Measurements from ENCODE around the gene MLNR. TPM values are rescaled to one million over a fixed set of nuclear protein-coding genes. Genes with fewer than 3 reads are reported as not detected.

MLNR gene
- not detected in 2 replicates for total RNA-seq

DNA sequence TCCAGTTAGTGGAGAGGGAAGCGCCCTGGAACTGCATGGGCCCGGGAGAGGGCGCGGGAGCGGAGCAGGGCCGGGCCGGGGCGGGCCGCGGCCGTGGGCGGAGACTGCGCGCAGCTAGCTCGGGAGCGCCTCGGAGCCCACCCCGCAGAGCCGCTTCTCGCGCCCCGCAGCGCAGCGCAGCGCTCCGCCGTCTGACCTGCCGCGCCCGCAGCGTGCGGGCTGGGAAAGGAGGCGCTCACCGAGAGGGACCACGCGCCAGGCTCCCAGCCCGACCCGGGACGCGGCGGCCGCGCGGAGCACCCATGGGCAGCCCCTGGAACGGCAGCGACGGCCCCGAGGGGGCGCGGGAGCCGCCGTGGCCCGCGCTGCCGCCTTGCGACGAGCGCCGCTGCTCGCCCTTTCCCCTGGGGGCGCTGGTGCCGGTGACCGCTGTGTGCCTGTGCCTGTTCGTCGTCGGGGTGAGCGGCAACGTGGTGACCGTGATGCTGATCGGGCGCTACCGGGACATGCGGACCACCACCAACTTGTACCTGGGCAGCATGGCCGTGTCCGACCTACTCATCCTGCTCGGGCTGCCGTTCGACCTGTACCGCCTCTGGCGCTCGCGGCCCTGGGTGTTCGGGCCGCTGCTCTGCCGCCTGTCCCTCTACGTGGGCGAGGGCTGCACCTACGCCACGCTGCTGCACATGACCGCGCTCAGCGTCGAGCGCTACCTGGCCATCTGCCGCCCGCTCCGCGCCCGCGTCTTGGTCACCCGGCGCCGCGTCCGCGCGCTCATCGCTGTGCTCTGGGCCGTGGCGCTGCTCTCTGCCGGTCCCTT lies at the start of gene MLNR:
TSS of gene MLNR (plus strand) at position 303 of the 820 bp plus-strand sequence. CDS start at position 303, 0 bp downstream.
- DNase-seq (ENCODE audit: extremely low read depth, low read depth, low spot score), result no peak

- no peak for DNase-seq (ENCODE audit: extremely low read depth, low read depth, low spot score)
Measured at GRCh38 chr13:49171359-49171758, 48.8 kb upstream of the MLNR start.

DNA sequence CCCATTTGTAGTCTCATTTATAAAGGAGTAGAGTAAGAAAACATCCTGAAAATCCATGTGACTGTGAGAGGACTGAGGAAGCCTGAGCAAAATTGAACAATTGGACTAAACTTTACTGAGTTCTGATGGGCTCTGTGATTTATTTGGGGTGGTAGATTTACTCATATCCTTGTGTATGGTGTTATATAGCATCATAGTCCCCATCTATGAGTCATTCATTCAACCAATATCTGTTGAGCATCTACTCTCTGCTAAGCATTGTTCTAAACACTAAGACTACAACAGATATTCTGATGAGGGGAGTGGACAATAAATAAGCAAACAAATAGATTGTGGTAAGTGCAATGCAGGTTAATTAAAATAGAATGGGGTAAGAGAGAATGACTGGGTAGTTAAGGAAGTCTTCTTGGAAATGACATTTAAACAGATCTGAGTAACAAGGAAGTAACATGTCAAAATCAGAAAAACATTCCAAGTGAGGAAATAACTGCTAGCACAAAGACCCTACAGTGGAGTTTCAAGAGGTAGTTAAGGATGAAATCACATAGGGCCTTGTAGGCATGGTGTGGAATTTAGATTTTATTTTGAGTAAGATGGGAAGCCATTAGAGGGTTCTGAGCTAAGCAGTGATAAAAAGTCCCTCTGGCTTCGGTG lies 36.3 kb upstream of the MLNR start:
- DNase-seq (ENCODE audit: extremely low read depth, low read depth, low spot score), result no peak

- DNase-seq (ENCODE audit: extremely low read depth, low read depth, low spot score), result no peak
Measured at GRCh38 chr13:49184621-49185020, 35.5 kb upstream of the MLNR start.

- DNase-seq (ENCODE audit: extremely low read depth, low read depth, low spot score), result no peak
Measured at GRCh38 chr13:49185264-49185663, 34.9 kb upstream of the MLNR start.

GRCh38 chr13:49190901-49191300 lies 29.2 kb upstream of the MLNR start:
- DNase-seq (ENCODE audit: extremely low read depth, low read depth, low spot score), result no peak

DNA sequence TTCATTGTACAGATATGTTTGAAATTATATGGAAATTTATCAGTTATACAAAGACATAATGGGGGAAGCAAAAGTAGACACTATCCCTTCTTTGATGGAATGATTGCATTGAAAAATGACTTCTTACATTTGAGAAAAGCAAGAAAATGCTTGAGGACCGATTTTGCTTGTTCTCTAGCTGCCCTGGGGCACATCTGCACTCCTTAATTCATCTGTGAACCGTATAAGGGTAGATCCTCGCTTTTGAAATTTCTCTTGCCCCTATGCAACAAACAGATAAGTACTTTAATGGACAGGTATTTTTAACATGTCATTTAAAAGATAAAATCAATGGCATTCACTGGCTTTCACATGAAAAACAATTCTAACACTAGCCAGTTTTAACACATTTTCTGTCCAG lies 13.5 kb upstream of the MLNR start:
- no peak for DNase-seq (ENCODE audit: extremely low read depth, low read depth, low spot score)

GRCh38 chr13:49208619-49209018 lies 11.5 kb upstream of the MLNR start:
- DNase-seq (ENCODE audit: extremely low read depth, low read depth, low spot score), result no peak

DNA sequence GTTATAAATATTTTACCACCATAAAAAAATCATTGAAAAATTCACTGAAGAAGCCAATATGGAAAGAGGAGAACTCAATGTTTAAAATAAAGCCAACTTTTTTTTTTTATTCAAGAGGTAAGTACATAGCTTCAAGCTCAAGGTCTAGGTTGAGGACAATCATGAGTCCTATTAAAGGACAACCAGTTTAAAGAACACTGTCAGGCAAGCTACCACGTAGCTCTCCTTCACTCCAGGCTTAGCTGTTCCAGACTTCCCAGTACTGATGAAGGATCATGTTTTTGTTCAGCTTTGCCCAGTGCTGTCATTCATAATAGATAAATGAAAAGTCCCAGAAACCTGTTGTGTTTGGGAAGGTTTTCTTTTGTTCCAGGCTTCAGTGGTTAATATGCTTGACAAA lies 10.0 kb upstream of the MLNR start:
- no peak for DNase-seq (ENCODE audit: extremely low read depth, low read depth, low spot score)

GRCh38 chr13:49210669-49211068 lies 9.5 kb upstream of the MLNR start:
- no peak for DNase-seq (ENCODE audit: extremely low read depth, low read depth, low spot score)

DNA sequence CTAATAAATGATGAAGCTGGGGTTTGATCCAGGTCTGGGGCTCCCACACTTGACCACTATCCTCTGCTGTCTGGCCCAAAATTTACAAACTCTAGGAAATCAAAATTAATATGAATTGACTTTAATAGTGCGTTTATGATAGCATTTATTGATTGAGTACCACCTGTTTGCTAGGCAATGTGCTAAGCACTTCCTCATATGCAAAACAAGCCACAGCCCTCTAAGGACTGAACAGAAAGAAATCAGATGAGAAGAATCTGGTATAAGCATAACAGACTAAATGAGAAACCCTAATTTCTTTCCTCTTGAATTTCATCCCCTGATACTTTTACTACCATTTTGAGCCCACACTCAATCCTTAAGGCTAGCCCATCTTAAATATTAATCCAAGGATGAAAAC lies 6.6 kb upstream of the MLNR start:
- no peak for DNase-seq (ENCODE audit: extremely low read depth, low read depth, low spot score)

GRCh38 chr13:49213997-49214916 lies 5.9 kb upstream of the MLNR start:
- no peak for DNase-seq (ENCODE audit: extremely low read depth, low read depth, low spot score)

GRCh38 chr13:49214917-49215376 lies 5.2 kb upstream of the MLNR start:
- DNase-seq (ENCODE audit: extremely low read depth, low read depth, low spot score), result no peak

- DNase-seq (ENCODE audit: extremely low read depth, low read depth, low spot score), result no peak
Measured at GRCh38 chr13:49216334-49216733, 3.8 kb upstream of the MLNR start.

- DNase-seq (ENCODE audit: extremely low read depth, low read depth, low spot score), result no peak
Measured at GRCh38 chr13:49217962-49218492, 2.1 kb upstream of the MLNR start.

GRCh38 chr13:49218493-49219051 lies 1.6 kb upstream of the MLNR start:
- no peak for DNase-seq (ENCODE audit: extremely low read depth, low read depth, low spot score)

GRCh38 chr13:49219647-49220035 lies 497 bp upstream of the MLNR start:
- no peak for DNase-seq (ENCODE audit: extremely low read depth, low read depth, low spot score)

DNA sequence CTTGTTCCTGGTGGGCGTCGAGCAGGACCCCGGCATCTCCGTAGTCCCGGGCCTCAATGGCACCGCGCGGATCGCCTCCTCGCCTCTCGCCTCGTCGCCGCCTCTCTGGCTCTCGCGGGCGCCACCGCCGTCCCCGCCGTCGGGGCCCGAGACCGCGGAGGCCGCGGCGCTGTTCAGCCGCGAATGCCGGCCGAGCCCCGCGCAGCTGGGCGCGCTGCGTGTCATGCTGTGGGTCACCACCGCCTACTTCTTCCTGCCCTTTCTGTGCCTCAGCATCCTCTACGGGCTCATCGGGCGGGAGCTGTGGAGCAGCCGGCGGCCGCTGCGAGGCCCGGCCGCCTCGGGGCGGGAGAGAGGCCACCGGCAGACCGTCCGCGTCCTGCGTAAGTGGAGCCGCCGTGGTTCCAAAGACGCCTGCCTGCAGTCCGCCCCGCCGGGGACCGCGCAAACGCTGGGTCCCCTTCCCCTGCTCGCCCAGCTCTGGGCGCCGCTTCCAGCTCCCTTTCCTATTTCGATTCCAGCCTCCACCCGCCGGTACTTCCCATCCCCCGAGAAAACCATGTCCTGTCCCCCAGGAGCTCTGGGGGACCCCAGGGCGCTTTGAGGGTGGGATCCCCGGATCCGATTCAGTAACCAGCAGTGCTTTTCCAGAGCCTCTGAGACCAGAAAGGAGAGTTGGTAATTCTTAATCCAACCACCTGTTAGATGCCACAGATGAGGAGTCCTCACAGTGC lies 885 bp downstream of the MLNR start:
- no peak for DNase-seq (ENCODE audit: extremely low read depth, low read depth, low spot score)

- no peak for DNase-seq (ENCODE audit: extremely low read depth, low read depth, low spot score)
Measured at GRCh38 chr13:49221590-49221965, 1.4 kb downstream of the MLNR start.
